Upper lobe of left lung (tissue), 6 donors: Measurements from ENCODE around the gene ITGAL. TPM values are rescaled to one million over a fixed set of nuclear protein-coding genes. Genes with fewer than 3 reads are reported as not detected.
A peak's percentile ranks its signal among the peaks of the same experiment; 100 is the strongest.

Experiments
- ATAC-seq, 2 donors: fragments of 200-7000 bp; cut with Tn5 transposase; one replicate each; pipeline ENCODE4 v1.9.1; 2022; ENCODE audit warnings: mild to moderate bottlenecking in 2 of 2, moderate library complexity in 2 of 2; ENCODE audit not compliant: low FRiP score in 2 of 2
- DNase-seq, 2 donors: peaks; one replicate each; pipeline ENCODE4 v3.0.0-alpha.2; 2019 to 2020
- H3K27ac ChIP-seq, 4 donors: fragments of 200-600 bp; sonication (generic); one replicate each; pipeline ENCODE4 v1.5.1; 2016 to 2019
- H3K27me3 ChIP-seq, 4 donors: fragments of 200-600 bp; sonication (generic); one replicate each; pipeline ENCODE4 v1.5.1; 2017 to 2019
- H3K36me3 ChIP-seq, 4 donors: fragments of 200-600 bp; sonication (generic); one replicate each; pipeline ENCODE4 v1.5.1; 2016 to 2019
- H3K4me1 ChIP-seq, 4 donors: fragments of 200-600 bp; sonication (generic); one replicate each; pipeline ENCODE4 v1.5.1; 2018 to 2019
- H3K4me3 ChIP-seq, 4 donors: fragments of 200-600 bp; sonication (generic); one replicate each; pipeline ENCODE4 v1.5.1; 2017 to 2019; ENCODE audit warnings: mild to moderate bottlenecking in 2 of 4, moderate library complexity in 1 of 4
- H3K9me3 ChIP-seq, 4 donors: fragments of 200-600 bp; sonication (generic); one replicate each; pipeline ENCODE4 v1.5.1; 2018 to 2019
- EP300 ChIP-seq, 4 donors: sonication (generic); formaldehyde crosslinking; IDR thresholded peaks; one replicate each; pipeline ENCODE4 v1.5.1; 2017; ENCODE audit warnings: antibody characterized with exemption in 4 of 4, control low read depth in 2 of 4
- POLR2A ChIP-seq, 4 donors: fragments of 450-650 bp; IDR thresholded peaks; one replicate each; pipeline ENCODE4 v1.5.1; 2016 to 2017; ENCODE audit warnings: antibody characterized with exemption in 4 of 4, mild to moderate bottlenecking in 2 of 4
- POLR2AphosphoS5 ChIP-seq, 2 donors: sonication (generic); formaldehyde crosslinking; IDR thresholded peaks; one replicate each; pipeline ENCODE4 v1.5.1; 2017; ENCODE audit warnings: antibody characterized with exemption in 2 of 2
- WGBS, 2 donors: methylation state at CpG; one replicate each; pipeline ENCODE4 v1.1.5; 2017 to 2018; 5-methylcytosine and 5-hydroxymethylcytosine counted together
- total RNA-seq, 6 donors: library from RNA; depleted of rRNA in 4 of 6; stranded (reverse); fragments of >200 nt in 4 of 6; gene quantifications; one replicate each; pipeline versions ENCODE4 v1.1.0 to v1.2.1, GENCODE V29; 2016 to 2021
- TF ChIP-seq, protein P1 (sequence below), 6 experiments: fragments of 450-650 bp in 4 of 6; fragments of 200-600 bp in 2 of 6; sonication (generic) in 2 of 6; IDR thresholded peaks; one replicate each; pipeline ENCODE4 v1.5.1; 2016 to 2019; ENCODE audit warnings: antibody characterized with exemption in 6 of 6
- donor health status: DM: no; HTN: no; CAD: no; lungs with moderate emphysema.
- donor health status: DM: no; HTN: yes; CAD: no; lungs with severe emphysema.

ITGAL gene
- total RNA-seq, 6 donors from 2014 or later = 22.8 to 138 (median 67.0) TPM

DNA sequence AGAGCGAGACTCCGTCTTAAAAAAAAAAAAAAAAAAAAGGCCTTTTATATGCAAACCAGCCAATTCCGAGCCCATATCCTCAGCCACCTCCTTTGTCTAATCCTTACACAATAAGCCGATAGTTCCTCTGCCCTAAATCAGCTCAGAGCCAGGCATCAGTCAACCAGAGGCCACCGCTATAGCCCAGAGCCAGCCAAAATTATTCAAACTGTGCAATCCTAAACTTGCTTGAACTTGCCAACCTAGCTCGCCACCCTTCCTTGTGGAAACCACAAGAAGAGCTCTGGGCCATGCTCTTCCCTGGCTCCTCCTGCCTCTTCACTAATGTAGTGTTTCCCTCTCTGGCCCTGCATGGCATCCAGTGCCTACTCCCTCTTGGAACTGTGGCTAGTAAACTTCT is 17.7 kb downstream of the ITGAL start:
- ATAC-seq (no peak), DNase-seq (no peak)
- Histone ChIP-seq H3K36me3 (peaks cover 0 to 16% (median 6%) of the 10 kb centered on the region in 4 donors), H3K27me3 (no peaks in the 10 kb centered on the region), H3K27ac (no peak overlapping the region), H3K4me3 (no peak overlapping the region), H3K4me1 (peaks cover 0 to 11% (median 5%) of the 10 kb centered on the region in 4 donors), H3K9me3 (no peaks in the 10 kb centered on the region)
- no peak for TF ChIP-seq POLR2AphosphoS5 (IDR thresholded peaks at IDR 0.05)
- TF ChIP-seq EP300 (IDR thresholded peaks at IDR 0.05) = no peak
- TF ChIP-seq, protein P1, sequence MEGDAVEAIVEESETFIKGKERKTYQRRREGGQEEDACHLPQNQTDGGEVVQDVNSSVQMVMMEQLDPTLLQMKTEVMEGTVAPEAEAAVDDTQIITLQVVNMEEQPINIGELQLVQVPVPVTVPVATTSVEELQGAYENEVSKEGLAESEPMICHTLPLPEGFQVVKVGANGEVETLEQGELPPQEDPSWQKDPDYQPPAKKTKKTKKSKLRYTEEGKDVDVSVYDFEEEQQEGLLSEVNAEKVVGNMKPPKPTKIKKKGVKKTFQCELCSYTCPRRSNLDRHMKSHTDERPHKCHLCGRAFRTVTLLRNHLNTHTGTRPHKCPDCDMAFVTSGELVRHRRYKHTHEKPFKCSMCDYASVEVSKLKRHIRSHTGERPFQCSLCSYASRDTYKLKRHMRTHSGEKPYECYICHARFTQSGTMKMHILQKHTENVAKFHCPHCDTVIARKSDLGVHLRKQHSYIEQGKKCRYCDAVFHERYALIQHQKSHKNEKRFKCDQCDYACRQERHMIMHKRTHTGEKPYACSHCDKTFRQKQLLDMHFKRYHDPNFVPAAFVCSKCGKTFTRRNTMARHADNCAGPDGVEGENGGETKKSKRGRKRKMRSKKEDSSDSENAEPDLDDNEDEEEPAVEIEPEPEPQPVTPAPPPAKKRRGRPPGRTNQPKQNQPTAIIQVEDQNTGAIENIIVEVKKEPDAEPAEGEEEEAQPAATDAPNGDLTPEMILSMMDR (IDR thresholded peaks at IDR 0.05) = no peak
- TF ChIP-seq POLR2A (IDR thresholded peaks at IDR 0.05) = no peak
- WGBS, 2 donors = 78 to 79% methylated on average over 6 of the region's 6 CpGs

DNA sequence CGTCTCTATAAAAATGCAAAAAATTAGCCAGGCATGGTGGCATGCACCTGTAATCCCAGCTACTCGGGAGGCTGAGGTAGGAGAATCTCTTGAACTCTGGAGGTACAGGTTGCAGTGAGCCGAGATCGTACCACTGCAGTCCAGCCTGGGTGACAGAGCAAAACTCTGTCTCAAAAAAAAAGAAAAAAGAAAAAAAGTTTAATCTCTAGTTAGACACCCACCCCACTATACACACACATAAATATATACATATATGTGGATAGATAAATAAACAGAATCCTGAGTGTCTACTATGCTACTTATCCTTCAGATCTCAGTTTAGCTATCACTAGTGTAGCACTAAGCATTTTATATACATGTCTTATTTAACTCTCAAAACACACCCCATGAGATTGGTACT is 18.7 kb downstream of the ITGAL start:
- H3K4me3 ChIP-seq = no peak overlapping the region
- peaks cover 0 to 21% (median 6%) of the 10 kb centered on the region in 4 donors for H3K36me3 ChIP-seq
- ATAC-seq = no peak
- H3K9me3 ChIP-seq = no peaks in the 10 kb centered on the region
- no peak overlapping the region for H3K27ac ChIP-seq
- WGBS, 2 donors = 77 to 94% methylated on average over 4 of the region's 4 CpGs
- no peaks in the 10 kb centered on the region for H3K27me3 ChIP-seq
- no peak for TF ChIP-seq EP300 (IDR thresholded peaks at IDR 0.05)
- TF ChIP-seq, protein P1 (IDR thresholded peaks at IDR 0.05) = no peak
- peaks cover 0 to 11% (median 5%) of the 10 kb centered on the region in 4 donors for H3K4me1 ChIP-seq
- DNase-seq = no peak

DNA sequence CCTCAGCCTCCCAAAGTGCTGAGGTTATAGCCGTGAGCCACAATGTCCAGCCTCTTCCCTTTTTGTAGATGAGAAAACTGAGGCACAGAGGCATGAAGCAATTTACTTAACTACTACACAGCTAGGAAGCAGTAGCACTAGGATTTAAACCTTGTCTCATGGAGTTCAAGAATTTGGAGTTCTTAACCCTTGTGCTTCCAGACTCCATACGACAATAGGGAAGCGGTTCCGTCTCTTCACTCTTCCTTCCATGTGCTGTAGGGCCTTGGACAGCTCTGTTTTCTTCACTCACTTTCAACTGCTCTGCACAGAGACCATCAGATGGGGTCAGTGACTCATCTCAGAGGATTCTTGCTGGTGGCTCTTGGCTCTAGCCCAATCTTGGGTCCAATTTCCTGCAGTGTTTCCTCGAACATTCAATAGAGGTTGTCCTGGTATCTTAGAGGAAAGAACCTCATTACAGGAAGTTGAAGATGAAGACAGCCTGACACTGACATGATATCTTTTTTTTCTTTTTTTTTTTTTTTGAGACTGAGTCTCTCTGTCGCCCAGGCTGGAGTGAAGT is 19.3 kb downstream of the ITGAL start:
- peak overlapping the region in 1 of 4 donors; percentile 27 for H3K27ac ChIP-seq
- WGBS, 2 donors = 29 to 49% methylated on average over 6 of the region's 6 CpGs
- no peaks in the 10 kb centered on the region for H3K9me3 ChIP-seq
- no peak overlapping the region for H3K4me3 ChIP-seq
- ATAC-seq = peak in 1 of 2 donors; percentile 34
- peaks cover 0 to 23% (median 6%) of the 10 kb centered on the region in 4 donors for H3K36me3 ChIP-seq
- peaks cover 0 to 11% (median 5%) of the 10 kb centered on the region in 4 donors for H3K4me1 ChIP-seq
- DNase-seq = peak in 1 of 2 donors; percentile 26
- H3K27me3 ChIP-seq = no peaks in the 10 kb centered on the region
- TF ChIP-seq EP300 (IDR thresholded peaks at IDR 0.05) (no peak), POLR2A (IDR thresholded peaks at IDR 0.05) (no peak), POLR2AphosphoS5 (IDR thresholded peaks at IDR 0.05) (no peak)
- TF ChIP-seq, protein P1 (IDR thresholded peaks at IDR 0.05) = no peak

DNA sequence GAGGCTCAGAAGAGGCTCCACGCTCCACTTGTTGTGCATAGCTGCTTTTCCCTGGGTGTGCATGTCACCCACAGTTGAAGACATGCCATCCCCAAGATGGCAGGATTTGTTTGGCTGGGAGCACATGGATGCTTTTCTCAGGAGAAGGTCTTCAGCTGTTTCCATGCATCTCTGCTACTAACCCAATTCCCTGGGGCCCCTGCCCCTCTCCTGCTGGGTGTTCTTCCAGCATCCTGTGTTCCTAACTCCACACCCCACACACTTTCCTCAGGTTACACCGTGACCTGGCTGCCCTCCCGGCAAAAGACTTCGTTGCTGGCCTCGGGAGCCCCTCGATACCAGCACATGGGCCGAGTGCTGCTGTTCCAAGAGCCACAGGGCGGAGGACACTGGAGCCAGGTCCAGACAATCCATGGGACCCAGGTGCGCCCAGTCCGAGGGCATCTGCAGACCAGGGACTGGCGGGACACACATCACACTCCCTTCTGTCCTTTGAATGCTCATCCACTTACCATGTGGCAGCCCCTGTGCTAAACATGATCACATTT is 21.5 kb downstream of the ITGAL start:
- Histone ChIP-seq H3K36me3 (peaks cover 0 to 12% (median 5%) of the 10 kb centered on the region in 4 donors), H3K9me3 (no peaks in the 10 kb centered on the region), H3K4me1 (peaks cover 0 to 8% (median 3%) of the 10 kb centered on the region in 4 donors), H3K27me3 (no peaks in the 10 kb centered on the region), H3K27ac (no peak overlapping the region), H3K4me3 (no peak overlapping the region)
- 69 to 79% methylated on average over 9 to 11 of the region's 11 CpGs for WGBS, 2 donors
- TF ChIP-seq EP300 (IDR thresholded peaks at IDR 0.05) = no peak
- TF ChIP-seq POLR2AphosphoS5 (IDR thresholded peaks at IDR 0.05) = no peak
- TF ChIP-seq POLR2A (IDR thresholded peaks at IDR 0.05) = no peak
- TF ChIP-seq, protein P1 (IDR thresholded peaks at IDR 0.05) = no peak
- no peak for DNase-seq
- no peak for ATAC-seq

DNA sequence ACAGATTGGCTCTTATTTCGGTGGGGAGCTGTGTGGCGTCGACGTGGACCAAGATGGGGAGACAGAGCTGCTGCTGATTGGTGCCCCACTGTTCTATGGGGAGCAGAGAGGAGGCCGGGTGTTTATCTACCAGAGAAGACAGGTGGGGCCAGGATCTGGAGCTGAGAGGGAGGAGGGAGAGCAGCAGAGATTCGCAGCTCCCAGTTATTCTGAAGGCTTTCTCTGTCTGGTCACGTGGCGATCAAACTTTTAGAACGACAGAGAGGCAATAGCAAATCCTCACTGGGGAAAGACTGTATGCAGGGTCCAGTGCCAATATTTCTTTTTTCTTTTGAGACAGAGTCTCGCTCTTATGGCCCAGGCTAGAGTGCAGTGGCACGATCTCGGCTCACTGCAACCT is 22.2 kb downstream of the ITGAL start:
- Histone ChIP-seq H3K4me1 (peaks cover 0 to 7% (median 3%) of the 10 kb centered on the region in 4 donors), H3K27me3 (no peaks in the 10 kb centered on the region), H3K36me3 (peaks cover 0 to 12% (median 5%) of the 10 kb centered on the region in 4 donors), H3K4me3 (no peak overlapping the region), H3K9me3 (no peaks in the 10 kb centered on the region), H3K27ac (no peak overlapping the region)
- TF ChIP-seq, protein P1 (IDR thresholded peaks at IDR 0.05) = no peak
- no peak for TF ChIP-seq EP300 (IDR thresholded peaks at IDR 0.05)
- no peak for TF ChIP-seq POLR2A (IDR thresholded peaks at IDR 0.05)
- DNase-seq = no peak
- no peak for ATAC-seq
- WGBS, 2 donors = 74 to 79% methylated on average over 12 of the region's 12 CpGs
